CD8-positive, alpha-beta memory T cell (primary cell): ENCODE data around the gene TESPA1. TPM values are rescaled to one million over a fixed set of nuclear protein-coding genes. Genes with fewer than 3 reads are reported as not detected.
"Not testable (repeated sequence)": the region's sequence is repeated elsewhere in the genome, so short reads cannot be mapped to it uniquely, and the experiment has no call there.

Experiments
- CTCF ChIA-PET: fragments of 350-600 bp; sonication (Branson Sonifier 250); formaldehyde crosslinking; loops from one replicate; lab custom pipeline; 2021; ENCODE audit warnings: antibody characterized with exemption; lab: Charles Lee
- POLR2A ChIA-PET: fragments of 350-600 bp; sonication (Branson Sonifier 250); formaldehyde crosslinking; loops from one replicate; lab custom pipeline; 2021; ENCODE audit warnings: antibody characterized with exemption; lab: Charles Lee
- DNase-seq, 5 donors: peaks; one replicate each; pipeline versions ENCODE4 v3.0.0 to v3.0.0-alpha.2; 2020 to 2022; ENCODE audit warnings: mixed read lengths in 1 of 5
- H3K27ac ChIP-seq: one replicate; pipeline ENCODE4 v1.7.0; 2013; ENCODE audit warnings: low read depth, mild to moderate bottlenecking, low read length, moderate library complexity
- H3K27me3 ChIP-seq: 2 replicates; pipeline ENCODE4 v1.7.0; 2013; ENCODE audit warnings: low read length, mild to moderate bottlenecking; ENCODE audit not compliant: insufficient read depth, poor library complexity, severe bottlenecking
- H3K36me3 ChIP-seq: 2 replicates; pipeline ENCODE4 v1.7.0; 2013; ENCODE audit warnings: mild to moderate bottlenecking, low read length, moderate library complexity; ENCODE audit not compliant: insufficient read depth
- H3K4me1 ChIP-seq: 2 replicates; pipeline ENCODE4 v1.7.0; 2013; ENCODE audit warnings: mild to moderate bottlenecking, low read length, moderate library complexity; ENCODE audit not compliant: insufficient read depth
- H3K4me3 ChIP-seq: 2 replicates; pipeline ENCODE4 v1.7.0; 2013; ENCODE audit warnings: mild to moderate bottlenecking, low read length
- H3K9me3 ChIP-seq: 2 replicates; pipeline ENCODE4 v1.7.0; 2013; ENCODE audit warnings: mild to moderate bottlenecking, low read length
- H3K27ac Mint-ChIP-seq, 8 donors: one replicate each; pipeline ENCODE4 v1.8.0; 2020 to 2021; ENCODE audit warnings: mixed read lengths in 8 of 8, mild to moderate bottlenecking in 6 of 8, inconsistent platforms in 3 of 8, moderate library complexity in 3 of 8
- H3K27me3 Mint-ChIP-seq, 2 donors: one replicate each; pipeline ENCODE4 v1.8.0; 2020 to 2021; ENCODE audit warnings: mixed read lengths in 2 of 2, mild to moderate bottlenecking in 1 of 2, moderate library complexity in 1 of 2
- H3K36me3 Mint-ChIP-seq, 3 donors: one replicate each; pipeline ENCODE4 v1.8.0; 2020 to 2021; ENCODE audit warnings: mixed read lengths in 3 of 3, inconsistent platforms in 1 of 3, mild to moderate bottlenecking in 1 of 3
- H3K4me1 Mint-ChIP-seq, 3 donors: one replicate each; pipeline ENCODE4 v1.8.0; 2020 to 2021; ENCODE audit warnings: mixed read lengths in 3 of 3, inconsistent platforms in 1 of 3, mild to moderate bottlenecking in 1 of 3
- H3K4me3 Mint-ChIP-seq, 7 donors: one replicate each; pipeline ENCODE4 v1.8.0; 2020 to 2021; ENCODE audit warnings: mixed read lengths in 7 of 7, mild to moderate bottlenecking in 6 of 7, moderate library complexity in 4 of 7, inconsistent platforms in 2 of 7
- H3K9me3 Mint-ChIP-seq, 5 donors: one replicate each; pipeline ENCODE4 v1.8.0; 2020 to 2022; ENCODE audit warnings: mixed read lengths in 5 of 5, mild to moderate bottlenecking in 3 of 5, moderate library complexity in 2 of 5, inconsistent platforms in 1 of 5
- polyA plus RNA-seq: library from polyadenylated mRNA; unstranded; fragments of 300-500 nt; fragmentation: Illumina TruSeq; gene quantifications from one replicate; pipeline ENCODE4 v1.2.3, GENCODE V29; 2021
- total RNA-seq, 2 experiments: library from RNA; stranded (reverse); gene quantifications; one replicate each; pipeline ENCODE4 v1.2.3, GENCODE V29; 2021

Gene TESPA1
- total and polyA plus RNA-seq, 3 experiments from 2014 or later: 77.3 to 104 (median 80.6) TPM

DNA sequence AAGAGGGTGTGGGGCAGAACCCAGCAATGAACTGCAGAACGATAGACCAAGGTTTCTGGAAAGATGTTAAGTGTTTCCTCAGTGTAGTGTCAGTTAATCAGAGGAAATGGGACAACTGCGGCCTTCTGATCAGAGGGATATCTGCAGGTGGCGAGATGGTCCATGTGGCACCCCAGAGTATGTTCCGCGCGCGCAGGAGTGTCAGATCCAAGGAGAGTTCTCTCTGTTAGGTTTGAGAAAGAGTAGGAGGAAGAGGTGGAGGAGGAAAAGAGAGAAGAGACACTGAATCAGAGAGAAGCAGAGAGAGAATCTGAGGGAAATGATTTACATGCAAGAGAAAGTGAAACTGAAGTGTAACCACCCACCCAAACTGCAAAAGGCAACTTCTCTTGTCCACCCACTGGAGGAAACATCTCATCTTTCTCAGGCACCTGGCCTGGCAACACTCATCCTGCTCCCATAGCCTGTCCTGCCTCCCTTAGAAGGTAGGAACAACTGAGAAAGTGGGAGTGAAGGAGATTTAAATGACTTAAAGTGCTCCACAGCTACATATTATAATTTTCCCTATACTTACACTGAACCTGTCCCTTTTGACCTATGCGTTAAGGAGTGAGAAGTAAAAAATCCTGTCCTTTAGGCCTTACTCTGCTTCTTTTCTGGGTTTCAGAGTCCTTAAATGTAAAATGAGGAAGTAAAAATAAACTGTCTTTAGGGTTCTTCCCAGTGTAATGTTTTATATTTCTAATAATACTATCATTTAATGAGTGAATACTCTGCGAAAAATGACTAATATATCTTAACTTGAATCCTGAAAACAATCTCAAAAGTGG is 6.8 kb upstream of the TESPA1 start:
- H3K4me1 Mint-ChIP-seq: peaks cover 48 to 61% (median 61%) of the 10 kb centered on the region in 3 donors
- H3K36me3 Mint-ChIP-seq: peaks cover 0 to 1% (median 1%) of the 10 kb centered on the region in 3 donors
- peak overlapping the region; percentile 86 to 99 (median 90) for H3K4me3 Mint-ChIP-seq
- peak overlapping the region; percentile 83 to 99 (median 96) for H3K27ac Mint-ChIP-seq
- peak in 3 of 5 donors; percentile 33 to 56 (median 54) for DNase-seq
- Histone ChIP-seq H3K27ac (no peak overlapping the region), H3K4me1 (peaks cover 60% of the 10 kb centered on the region), H3K36me3 (no peaks in the 10 kb centered on the region), H3K9me3 (no peaks in the 10 kb centered on the region), H3K27me3 (no peaks in the 10 kb centered on the region), H3K4me3 (peak overlapping the region; percentile 63)
- POLR2A ChIA-PET: interaction anchor here (1.0 kb wide), 1 partner anchor 78 kb away, joined by 3 read pairs; no protein-coding TSS in a partner anchor
- CTCF ChIA-PET: interaction anchor here (2.8 to 13.6 kb wide), 4 partner anchors 22 to 242 kb away, joined by 10 to 365 read pairs (median 26); partner anchors contain the start of gene MUCL1
- no peaks in the 10 kb centered on the region for H3K9me3 Mint-ChIP-seq
- H3K27me3 Mint-ChIP-seq: no peaks in the 10 kb centered on the region

DNA sequence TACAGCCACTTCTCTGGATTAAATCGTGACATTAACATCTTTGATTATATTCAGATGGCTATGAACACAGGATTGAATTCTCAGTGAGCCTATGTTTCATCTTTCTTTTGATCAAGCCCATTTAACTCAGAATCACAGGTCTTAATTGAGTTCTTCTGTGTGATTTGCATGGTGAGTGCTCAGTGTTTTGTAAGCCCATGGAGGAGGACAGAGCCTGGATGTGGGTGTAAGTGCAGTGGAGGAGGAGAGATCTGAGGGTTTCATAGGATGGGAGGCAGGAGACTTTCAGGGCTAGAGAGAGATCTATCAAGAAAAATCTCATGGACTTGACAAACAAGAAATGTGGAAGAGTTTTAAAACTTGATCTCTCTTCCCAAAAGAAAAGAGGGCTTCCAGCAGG is 5.3 kb upstream of the TESPA1 start:
- CTCF ChIA-PET: interaction anchor here (1.0 kb wide), 2 partner anchors 84 to 240 kb away, joined by 3 read pairs; no protein-coding TSS in a partner anchor
- Mint-ChIP-seq H3K36me3 (peaks cover 0 to 5% (median 1%) of the 10 kb centered on the region in 3 donors), H3K4me1 (peaks cover 64 to 77% (median 77%) of the 10 kb centered on the region in 3 donors), H3K9me3 (no peaks in the 10 kb centered on the region), H3K27ac (peak overlapping the region in 7 of 8 donors; percentile 87 to 99 (median 96)), H3K4me3 (peak overlapping the region in 6 of 7 donors; percentile 1 to 99 (median 61)), H3K27me3 (no peaks in the 10 kb centered on the region)
- no peaks in the 10 kb centered on the region for H3K9me3 ChIP-seq
- no peak for DNase-seq
- POLR2A ChIA-PET: no interaction called here
- no peak overlapping the region for H3K27ac ChIP-seq
- H3K36me3 ChIP-seq: no peaks in the 10 kb centered on the region
- no peak overlapping the region for H3K4me3 ChIP-seq
- H3K27me3 ChIP-seq: no peaks in the 10 kb centered on the region
- H3K4me1 ChIP-seq: peaks cover 73% of the 10 kb centered on the region

DNA sequence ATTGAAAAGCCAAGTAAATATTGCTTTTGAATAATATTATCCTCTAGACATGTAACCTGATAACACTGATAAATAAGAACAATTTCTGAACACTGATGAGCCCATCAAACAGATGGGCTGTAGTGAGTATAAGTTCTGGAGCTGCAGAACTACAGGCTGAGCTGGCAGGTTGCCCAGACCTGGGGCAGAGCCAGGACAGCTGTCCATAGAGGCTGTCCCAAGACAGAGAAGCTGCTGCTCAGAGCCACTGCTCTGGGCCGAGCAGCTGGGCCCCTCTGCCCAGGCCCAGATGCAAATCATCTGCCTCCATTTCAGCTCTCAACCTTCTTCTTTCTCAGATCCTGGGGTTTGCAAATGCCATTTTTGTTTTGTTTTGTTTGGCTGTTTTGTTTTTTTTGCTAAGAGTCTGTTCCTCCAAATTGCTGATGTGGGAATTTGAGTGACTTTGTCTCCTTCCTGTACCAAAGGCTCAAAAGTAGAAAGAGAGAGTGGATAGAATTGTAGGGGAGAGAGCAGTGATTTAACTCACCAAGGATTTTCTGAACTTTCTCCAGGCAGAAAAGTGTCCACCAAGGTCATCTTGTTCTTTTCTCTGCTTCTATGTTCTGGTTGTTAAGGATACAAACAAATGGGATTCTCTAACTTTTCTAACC is 4.0 kb upstream of the TESPA1 start:
- peak overlapping the region in 7 of 8 donors; percentile 17 to 98 (median 75) for H3K27ac Mint-ChIP-seq
- DNase-seq: no peak
- H3K27ac ChIP-seq: no peak overlapping the region
- no peaks in the 10 kb centered on the region for H3K36me3 ChIP-seq
- no peaks in the 10 kb centered on the region for H3K9me3 Mint-ChIP-seq
- no peaks in the 10 kb centered on the region for H3K9me3 ChIP-seq
- H3K4me3 Mint-ChIP-seq: peak overlapping the region in 1 of 7 donors; percentile 6
- H3K27me3 Mint-ChIP-seq: no peaks in the 10 kb centered on the region
- H3K4me3 ChIP-seq: no peak overlapping the region
- H3K4me1 Mint-ChIP-seq: peaks cover 75 to 90% (median 90%) of the 10 kb centered on the region in 3 donors
- peaks cover 0 to 17% (median 1%) of the 10 kb centered on the region in 3 donors for H3K36me3 Mint-ChIP-seq
- CTCF ChIA-PET: interaction anchor here (2.0 kb wide), 1 partner anchor 84 kb away, joined by 9 read pairs; no protein-coding TSS in a partner anchor
- peaks cover 75% of the 10 kb centered on the region for H3K4me1 ChIP-seq
- no peaks in the 10 kb centered on the region for H3K27me3 ChIP-seq
- POLR2A ChIA-PET: no interaction called here

DNA sequence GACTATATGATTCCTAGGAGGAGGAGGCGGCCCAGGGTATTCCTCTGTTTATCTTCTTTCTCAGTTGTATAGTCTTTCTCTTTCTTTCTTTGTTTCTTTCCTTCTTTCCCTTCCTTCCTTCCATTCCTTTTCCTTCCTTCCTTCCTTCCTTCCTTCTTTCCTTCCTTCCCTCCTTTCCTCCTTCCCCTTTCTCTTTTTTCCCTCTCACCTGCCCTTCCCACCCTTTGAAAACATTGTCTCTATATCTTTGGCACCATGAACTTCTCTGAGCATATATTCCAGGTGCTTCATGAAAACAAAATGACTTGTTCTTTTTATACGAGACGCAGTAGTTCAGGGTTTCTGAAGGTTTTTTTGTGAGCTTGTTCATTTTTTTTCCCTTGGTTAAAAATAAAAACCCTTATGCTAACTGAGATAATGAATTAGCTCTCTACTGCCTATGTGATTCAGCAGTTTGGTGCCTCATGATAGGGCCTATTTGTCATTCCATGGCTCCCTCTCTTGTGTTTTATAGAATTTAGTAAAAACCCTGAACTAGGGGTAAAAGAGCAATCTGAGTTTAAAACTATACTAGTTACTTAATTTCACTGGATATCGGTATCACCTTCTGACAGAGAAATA is 3.2 kb upstream of the TESPA1 start:
- peaks cover 78% of the 10 kb centered on the region for H3K4me1 ChIP-seq
- H3K4me1 Mint-ChIP-seq: peaks cover 79 to 92% (median 91%) of the 10 kb centered on the region in 3 donors
- H3K27ac ChIP-seq: no peak overlapping the region
- peaks cover 0 to 25% (median 6%) of the 10 kb centered on the region in 3 donors for H3K36me3 Mint-ChIP-seq
- POLR2A ChIA-PET: no interaction called here
- H3K4me3 ChIP-seq: no peak overlapping the region
- H3K27me3 ChIP-seq: no peaks in the 10 kb centered on the region
- H3K27ac Mint-ChIP-seq: peak overlapping the region in 6 of 8 donors; percentile 56 to 98 (median 64)
- no peaks in the 10 kb centered on the region for H3K36me3 ChIP-seq
- peak overlapping the region in 2 of 7 donors; percentile 35 to 48 for H3K4me3 Mint-ChIP-seq
- H3K9me3 Mint-ChIP-seq: no peaks in the 10 kb centered on the region
- no peaks in the 10 kb centered on the region for H3K9me3 ChIP-seq
- H3K27me3 Mint-ChIP-seq: no peaks in the 10 kb centered on the region
- DNase-seq: no peak
- CTCF ChIA-PET: interaction anchor here (2.0 kb wide), 1 partner anchor 84 kb away, joined by 9 read pairs; no protein-coding TSS in a partner anchor

DNA sequence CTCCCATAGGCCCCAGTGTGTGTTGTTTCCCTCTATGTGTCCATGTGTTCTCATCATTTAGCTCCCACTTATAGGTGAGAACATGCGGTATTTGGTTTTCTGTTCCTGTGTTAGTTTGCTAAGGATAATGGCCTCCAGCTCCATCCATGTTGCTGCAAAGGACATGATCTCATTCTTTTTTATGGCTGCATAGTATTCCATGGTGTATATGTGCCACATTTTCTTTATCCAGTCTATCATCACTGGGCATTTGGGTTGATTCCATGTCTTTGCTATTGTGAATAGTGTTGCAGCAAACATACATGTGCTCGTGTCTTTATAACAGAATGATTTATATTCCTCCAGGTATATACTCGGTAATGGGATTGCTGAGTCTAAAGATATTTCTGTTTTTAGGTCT is 2.2 kb upstream of the TESPA1 start:
- Mint-ChIP-seq H3K4me1 (peaks cover 83 to 95% (median 93%) of the 10 kb centered on the region in 3 donors), H3K27ac (peak overlapping the region in 7 of 8 donors; percentile 30 to 99 (median 97)), H3K36me3 (peaks cover 2 to 35% (median 12%) of the 10 kb centered on the region in 3 donors), H3K4me3 (peak overlapping the region in 4 of 7 donors; percentile 5 to 27 (median 13))
- POLR2A ChIA-PET, H3K27me3 Mint-ChIP-seq, H3K9me3 ChIP-seq, H3K27me3 ChIP-seq, H3K4me3 ChIP-seq, H3K36me3 ChIP-seq, H3K27ac ChIP-seq, H3K9me3 Mint-ChIP-seq, DNase-seq: not testable (repeated sequence)
- CTCF ChIA-PET: interaction anchor here (1.1 to 3.8 kb wide), 5 partner anchors 10 to 85 kb away, joined by 3 to 32 read pairs (median 8); no protein-coding TSS in a partner anchor
- peaks cover 80% of the 10 kb centered on the region for H3K4me1 ChIP-seq

DNA sequence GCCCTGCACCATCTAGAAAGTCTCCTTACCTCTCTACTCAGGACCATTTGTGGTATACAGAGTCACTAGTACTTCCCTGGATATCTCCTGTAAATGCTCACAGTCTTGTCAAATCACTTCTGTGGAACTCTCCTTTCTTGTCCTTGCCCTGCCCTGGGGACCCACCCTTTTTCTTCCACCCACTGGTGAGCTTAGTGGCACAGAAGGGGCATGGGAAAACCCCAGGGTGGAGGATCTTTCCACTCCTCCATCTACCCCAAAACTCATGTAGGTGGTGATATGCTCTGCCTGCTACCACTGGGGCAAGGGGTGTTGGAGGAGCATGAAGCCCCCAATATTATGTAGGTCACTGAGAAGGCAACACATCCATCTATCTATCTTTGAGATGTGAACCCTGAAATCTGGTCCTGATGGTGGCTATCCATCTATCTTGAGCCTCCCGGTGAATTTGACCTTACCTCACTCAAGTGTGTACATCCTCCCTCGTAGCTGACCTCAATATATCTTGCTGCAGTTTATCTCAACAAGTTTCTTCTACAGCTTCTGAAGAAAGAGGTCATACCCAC is 943 bp downstream of the TESPA1 start:
- POLR2A ChIA-PET: no interaction called here
- no peaks in the 10 kb centered on the region for H3K9me3 Mint-ChIP-seq
- peak overlapping the region; percentile 80 for H3K4me3 ChIP-seq
- H3K36me3 ChIP-seq: no peaks in the 10 kb centered on the region
- H3K36me3 Mint-ChIP-seq: peaks cover 15 to 58% (median 22%) of the 10 kb centered on the region in 3 donors
- CTCF ChIA-PET: interaction anchor here (1.9 to 4.0 kb wide), 6 partner anchors 9 to 88 kb away, joined by 7 to 32 read pairs (median 13); no protein-coding TSS in a partner anchor
- H3K4me1 ChIP-seq: peaks cover 82% of the 10 kb centered on the region
- H3K27ac Mint-ChIP-seq: peak overlapping the region; percentile 97 to 99 (median 97)
- H3K27me3 Mint-ChIP-seq: no peaks in the 10 kb centered on the region
- no peaks in the 10 kb centered on the region for H3K27me3 ChIP-seq
- DNase-seq: no peak
- peaks cover 85 to 96% (median 96%) of the 10 kb centered on the region in 3 donors for H3K4me1 Mint-ChIP-seq
- H3K4me3 Mint-ChIP-seq: peak overlapping the region; percentile 90 to 94 (median 91)
- H3K27ac ChIP-seq: peak overlapping the region; percentile 79
- no peaks in the 10 kb centered on the region for H3K9me3 ChIP-seq

DNA sequence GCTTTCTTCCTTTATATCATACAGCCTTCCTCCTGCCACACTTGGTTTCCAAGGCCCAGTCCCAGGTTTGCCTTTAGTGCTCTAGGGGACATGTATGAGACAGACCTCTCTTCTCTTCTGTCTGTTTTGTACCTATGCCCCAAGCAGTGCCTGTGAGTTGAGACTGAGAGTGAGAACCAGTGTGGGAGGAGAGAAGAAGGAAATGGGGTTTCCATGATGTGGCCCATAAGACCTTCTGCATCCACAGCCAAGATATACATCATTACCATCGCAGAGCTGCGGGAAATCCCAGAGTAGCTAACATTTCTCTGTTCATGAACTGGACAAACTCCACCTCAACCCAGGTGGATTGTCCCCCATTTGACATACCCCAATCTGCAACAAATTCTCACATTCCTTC is 2.8 kb downstream of the TESPA1 start:
- DNase-seq: peak in 1 of 5 donors; percentile 17
- ChIA-PET POLR2A (no interaction called here), CTCF (interaction anchor here (0.8 to 1.1 kb wide), 2 partner anchors 10 to 90 kb away, joined by 3 read pairs; no protein-coding TSS in a partner anchor)
- H3K9me3 Mint-ChIP-seq: no peaks in the 10 kb centered on the region
- H3K27ac Mint-ChIP-seq: peak overlapping the region; percentile 95 to 99 (median 97)
- H3K4me3 Mint-ChIP-seq: peak overlapping the region; percentile 90 to 94 (median 91)
- Histone ChIP-seq H3K27me3 (no peaks in the 10 kb centered on the region), H3K4me3 (peak overlapping the region; percentile 80), H3K27ac (no peak overlapping the region), H3K4me1 (peaks cover 85% of the 10 kb centered on the region), H3K36me3 (no peaks in the 10 kb centered on the region), H3K9me3 (no peaks in the 10 kb centered on the region)
- H3K27me3 Mint-ChIP-seq: no peaks in the 10 kb centered on the region
- H3K36me3 Mint-ChIP-seq: peaks cover 24 to 72% (median 27%) of the 10 kb centered on the region in 3 donors
- peaks cover 97 to 100% (median 100%) of the 10 kb centered on the region in 3 donors for H3K4me1 Mint-ChIP-seq
